H54 (cell line): Measurements from ENCODE around the gene ZNF467.

ENCODE experiments used
- DNase-seq: peaks from one replicate; pipeline ENCODE4 v3.0.0; 2011; ENCODE audit warnings: low spot score, mixed read lengths; ENCODE audit not compliant: insufficient read length
- FAIRE-seq: peaks from 3 replicates; lab custom pipeline; 2011; peaks lifted over from hg19 to GRCh38; lab: Jason Lieb, UNC
- POLR2A ChIP-seq: IDR thresholded peaks from 2 replicates; pipeline ENCODE4 v1.6.1; 2011; ENCODE audit warnings: low read depth, mild to moderate bottlenecking, low read length

Gene ZNF467

GRCh38 chr7:149815661-149816266, 42.4 kb upstream of the ZNF467 start:
- no peak for TF ChIP-seq POLR2A
- DNase-seq (no peak), FAIRE-seq (no peak)

DNA sequence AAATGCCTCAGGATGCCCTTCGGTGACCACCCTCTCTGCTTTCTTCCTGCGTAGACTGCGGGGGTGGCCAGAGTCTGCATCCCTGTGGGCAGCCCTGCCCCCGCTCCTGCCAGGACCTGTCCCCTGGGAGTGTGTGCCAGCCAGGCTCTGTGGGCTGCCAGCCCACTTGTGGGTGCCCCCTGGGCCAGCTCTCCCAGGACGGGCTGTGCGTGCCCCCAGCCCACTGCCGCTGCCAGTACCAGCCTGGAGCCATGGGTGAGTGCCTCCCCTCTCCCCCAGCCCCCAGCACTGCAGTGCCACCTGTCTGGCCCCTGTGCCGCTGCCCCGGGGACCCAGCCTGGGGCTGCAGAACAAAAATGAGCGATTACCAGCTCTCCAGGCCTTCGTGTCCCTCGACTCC, 41.7 kb upstream of the ZNF467 start:
- DNase-seq: no peak
- FAIRE-seq: no peak
- no peak for TF ChIP-seq POLR2A

DNA sequence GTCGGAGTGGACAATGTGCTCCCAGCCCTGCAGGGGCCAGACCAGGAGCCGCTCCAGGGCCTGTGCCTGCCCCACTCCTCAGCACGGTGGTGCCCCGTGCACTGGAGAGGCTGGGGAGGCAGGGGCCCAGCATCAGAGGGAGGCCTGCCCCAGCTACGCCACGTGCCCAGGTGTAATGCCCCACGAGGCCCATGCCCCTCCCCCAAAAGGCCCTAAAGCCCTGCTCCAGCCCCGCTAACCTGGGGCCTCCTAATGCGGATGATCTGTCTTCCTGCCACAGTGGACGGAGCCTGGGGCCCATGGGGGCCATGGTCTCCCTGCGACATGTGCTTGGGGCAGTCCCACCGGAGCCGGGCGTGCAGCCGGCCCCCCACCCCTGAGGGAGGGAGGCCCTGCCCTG, 41.1 kb upstream of the ZNF467 start:
- no peak for TF ChIP-seq POLR2A
- FAIRE-seq: no peak
- DNase-seq: no peak

DNA sequence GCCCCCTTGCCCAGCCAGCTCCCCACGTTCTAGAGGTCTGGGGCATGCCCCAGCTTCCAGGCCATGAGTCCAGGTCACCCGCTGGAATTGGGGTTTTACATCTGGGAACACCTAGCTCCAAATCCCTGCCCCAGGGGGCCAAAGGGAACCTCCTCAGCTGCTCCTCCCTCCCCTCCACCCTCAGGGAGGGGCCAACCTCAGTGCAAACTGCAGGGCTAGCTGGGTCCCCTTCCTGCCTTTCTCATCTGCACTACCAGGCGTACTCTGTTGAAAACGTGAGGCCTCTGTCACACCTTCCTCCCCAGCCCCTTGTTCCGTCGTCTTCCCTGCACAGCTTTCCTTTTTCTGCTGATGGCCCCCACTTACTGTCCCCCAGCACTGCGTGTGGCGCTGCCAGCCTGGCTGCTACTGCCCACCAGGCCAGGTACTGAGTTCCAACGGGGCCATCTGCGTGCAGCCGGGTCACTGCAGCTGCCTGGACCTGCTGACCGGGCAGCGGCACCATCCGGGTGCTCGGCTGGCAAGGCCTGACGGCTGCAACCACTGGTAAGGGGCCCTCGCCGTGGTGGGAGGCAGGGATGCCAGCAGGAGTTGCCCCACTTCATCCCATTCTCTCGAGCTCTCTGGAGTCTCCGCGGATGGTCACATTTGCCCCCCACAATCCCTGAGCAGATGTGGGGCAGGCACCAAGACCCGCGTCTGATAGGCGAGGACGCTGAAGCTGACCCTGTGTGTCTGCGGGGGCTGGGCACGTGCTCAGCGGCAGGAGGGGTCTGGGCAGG, 40.1 kb upstream of the ZNF467 start:
- DNase-seq: no peak
- no peak for FAIRE-seq
- no peak for TF ChIP-seq POLR2A

DNA sequence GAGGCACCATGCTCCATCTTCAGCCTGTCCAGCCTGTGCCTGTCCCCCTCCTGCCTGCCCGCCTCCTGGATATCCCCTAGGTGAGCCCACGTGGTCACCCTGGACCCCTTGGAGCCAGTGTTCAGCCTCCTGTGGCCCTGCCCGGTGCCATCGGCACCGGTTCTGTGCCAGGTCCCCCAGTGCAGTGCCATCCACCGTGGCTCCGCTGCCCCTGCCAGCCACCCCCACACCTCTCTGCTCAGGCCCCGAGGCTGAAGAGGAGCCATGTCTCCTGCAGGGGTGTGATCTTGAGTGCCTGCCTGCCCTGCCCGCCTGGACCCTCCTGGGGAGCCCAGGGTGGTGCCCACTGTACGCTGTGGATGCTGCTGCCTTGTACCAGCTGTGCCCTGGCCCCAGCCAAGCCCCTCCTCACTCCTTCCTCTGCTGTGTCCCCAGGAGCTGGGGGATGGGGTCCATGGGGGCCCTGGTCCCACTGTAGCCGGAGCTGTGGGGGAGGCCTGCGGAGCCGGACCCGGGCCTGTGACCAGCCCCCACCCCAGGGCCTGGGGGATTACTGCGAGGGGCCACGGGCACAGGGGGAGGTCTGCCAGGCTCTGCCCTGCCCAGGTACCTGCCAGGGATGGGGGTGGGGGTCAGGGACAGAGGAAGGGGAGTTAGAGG, 38.6 kb upstream of the ZNF467 start:
- FAIRE-seq (no peak), DNase-seq (no peak)
- TF ChIP-seq POLR2A: no peak

DNA sequence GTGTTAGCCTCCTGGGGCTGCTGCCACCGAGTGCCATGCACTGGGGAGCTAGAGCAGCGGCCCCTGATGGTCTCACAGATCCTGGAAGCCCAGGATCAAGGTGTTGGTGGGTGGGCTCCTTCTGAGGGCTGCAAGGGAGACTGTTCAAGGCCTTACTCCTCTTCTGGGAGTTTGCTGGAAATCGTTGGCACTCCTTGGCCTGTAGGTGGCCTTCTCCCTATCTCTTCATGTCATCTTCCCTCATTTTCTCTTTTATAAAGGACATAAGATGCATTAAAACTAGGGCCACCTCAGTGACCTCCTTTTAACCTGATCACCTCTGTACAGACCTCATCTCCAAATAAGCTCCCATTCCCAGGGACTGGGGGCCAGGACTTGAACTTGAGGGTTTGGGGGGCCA, 37.8 kb upstream of the ZNF467 start:
- no peak for FAIRE-seq
- no peak for DNase-seq
- TF ChIP-seq POLR2A: no peak

- FAIRE-seq: no peak
- no peak for DNase-seq
- no peak for TF ChIP-seq POLR2A
Measured at GRCh38 chr7:149809215-149809614, 35.8 kb upstream of the ZNF467 start.

GRCh38 chr7:149808311-149808710, 34.9 kb upstream of the ZNF467 start:
- DNase-seq (no peak), FAIRE-seq (no peak)
- no peak for TF ChIP-seq POLR2A

DNA sequence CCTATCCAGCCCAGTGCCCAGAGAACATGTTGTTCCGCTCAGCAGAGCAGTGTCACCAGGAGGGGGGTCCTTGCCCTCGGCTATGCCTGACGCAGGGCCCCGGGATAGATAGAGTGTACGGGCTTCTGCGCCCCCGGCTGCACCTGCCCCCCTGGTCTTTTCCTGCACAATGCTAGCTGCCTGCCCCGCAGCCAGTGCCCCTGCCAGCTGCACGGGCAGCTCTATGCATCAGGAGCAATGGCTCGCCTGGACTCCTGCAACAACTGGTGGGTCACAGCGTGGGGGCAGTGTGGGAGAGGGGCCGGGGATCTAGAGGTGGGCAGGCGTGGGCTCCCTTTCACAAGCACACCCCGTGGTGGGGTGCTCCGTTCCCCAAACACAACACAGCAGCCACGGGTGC, 33.3 kb upstream of the ZNF467 start:
- no peak for TF ChIP-seq POLR2A
- FAIRE-seq: no peak
- DNase-seq: no peak

DNA sequence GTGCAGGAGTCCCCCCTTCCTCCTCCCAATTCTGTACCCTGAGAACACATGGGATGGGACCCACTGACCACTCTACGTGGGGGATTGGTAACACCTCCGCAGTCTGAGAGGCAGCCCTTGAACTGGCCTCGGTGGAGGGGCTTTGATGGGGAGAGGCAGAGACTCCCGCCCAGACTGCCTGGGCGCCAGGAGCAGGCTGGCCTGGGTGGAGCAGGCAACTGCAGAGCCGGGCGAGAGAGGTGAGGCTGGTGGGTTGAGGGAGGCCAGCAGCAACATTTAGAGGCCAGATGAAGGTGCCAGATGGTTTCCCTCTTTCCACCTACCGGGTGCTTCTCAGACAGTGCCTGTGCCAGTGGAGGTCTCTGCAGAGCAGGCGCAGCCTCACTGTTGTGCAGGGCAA, 30.7 kb upstream of the ZNF467 start:
- FAIRE-seq (no peak), DNase-seq (no peak)
- no peak for TF ChIP-seq POLR2A

DNA sequence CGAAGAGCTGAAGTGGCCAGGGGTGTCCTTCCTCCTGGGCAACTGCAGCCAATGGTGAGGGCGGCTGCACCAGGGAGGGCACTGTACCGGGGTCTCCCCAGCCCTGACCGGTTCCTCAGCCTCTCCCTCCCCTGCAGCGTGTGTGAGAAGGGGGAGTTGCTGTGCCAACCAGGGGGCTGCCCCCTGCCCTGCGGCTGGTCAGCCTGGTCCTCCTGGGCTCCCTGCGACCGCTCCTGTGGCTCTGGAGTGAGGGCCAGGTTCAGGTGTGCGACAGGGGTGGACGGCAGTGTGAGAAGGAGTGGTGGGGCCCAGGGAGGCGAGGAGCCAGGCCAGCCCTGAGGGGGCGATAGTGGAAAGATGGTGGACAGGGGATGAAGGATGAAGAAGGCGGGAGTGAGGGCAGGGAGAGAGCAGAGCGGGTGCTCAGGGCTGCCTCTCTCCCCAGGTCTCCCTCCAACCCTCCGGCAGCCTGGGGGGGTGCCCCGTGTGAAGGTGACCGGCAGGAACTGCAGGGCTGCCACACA, 30.2 kb upstream of the ZNF467 start:
- DNase-seq (no peak), FAIRE-seq (no peak)

GRCh38 chr7:149802966-149803365, 29.6 kb upstream of the ZNF467 start:
- no peak for TF ChIP-seq POLR2A
- no peak for FAIRE-seq
- DNase-seq: no peak

More for the DNA sequence above, 30.2 kb upstream of the ZNF467 start:
- no peak for TF ChIP-seq POLR2A

DNA sequence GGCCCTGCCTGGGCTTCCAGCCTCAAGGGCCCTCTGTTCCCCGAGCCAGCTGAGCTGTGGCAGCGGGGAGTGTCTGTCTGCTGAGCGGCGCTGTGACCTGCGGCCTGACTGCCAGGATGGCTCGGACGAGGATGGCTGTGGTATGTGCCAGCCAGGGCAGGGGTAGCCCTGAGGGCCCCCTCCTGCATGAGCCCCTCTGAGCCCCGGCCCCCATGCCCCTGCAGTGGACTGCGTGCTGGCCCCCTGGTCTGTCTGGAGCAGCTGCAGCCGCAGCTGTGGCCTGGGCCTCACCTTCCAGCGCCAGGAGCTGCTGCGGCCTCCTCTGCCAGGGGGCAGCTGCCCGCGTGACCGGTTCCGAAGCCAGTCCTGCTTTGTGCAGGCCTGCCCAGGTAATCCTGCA, 28.4 kb upstream of the ZNF467 start:
- no peak for TF ChIP-seq POLR2A
- DNase-seq (no peak), FAIRE-seq (no peak)

DNA sequence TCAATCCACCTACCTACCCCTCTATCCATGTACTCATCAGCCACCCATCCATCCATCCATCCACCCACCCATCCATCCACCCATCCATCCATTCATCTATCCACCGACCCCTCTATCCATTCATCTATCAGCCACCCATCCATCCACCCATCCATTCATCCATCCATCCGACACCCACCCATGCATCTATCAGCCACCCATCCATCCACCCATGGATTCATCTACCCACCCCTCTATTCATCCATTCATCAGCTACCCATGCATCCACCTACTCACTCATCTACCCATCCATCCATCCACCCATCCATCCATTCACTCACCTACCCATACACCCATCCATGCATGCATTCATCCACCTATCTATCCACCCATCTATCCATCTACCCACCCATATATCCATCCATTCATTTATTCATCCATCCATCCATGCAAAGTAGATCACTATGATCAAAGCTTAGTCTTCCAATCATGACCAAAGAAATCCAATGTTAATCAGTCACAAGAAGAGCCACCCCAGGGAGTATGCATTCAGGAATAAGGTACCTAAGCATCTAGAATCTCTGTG, 27.7 kb upstream of the ZNF467 start:
- no peak for FAIRE-seq
- DNase-seq: no peak
- no peak for TF ChIP-seq POLR2A
